Stimulated activated CD4-positive, alpha-beta T cell treated with anti-CD3 and anti-CD28 coated beads, TNF-alpha, amount 100 ng/mL, for 1 hour (primary cell): ENCODE results near the gene IQCC.
A peak's percentile ranks its signal among the peaks of the same experiment; 100 is the strongest.
"Not testable (repeated sequence)": the region's sequence is repeated elsewhere in the genome, so short reads cannot be mapped to it uniquely, and the experiment has no call there.

Experiments used
- DNase-seq, 3 donors: peaks; one replicate each; pipeline ENCODE4 v3.0.0-alpha.2; 2020; ENCODE audit warnings: low read depth in 3 of 3, low spot score in 1 of 3

The IQCC gene

GRCh38 chr1:32205401-32206370 is at the start of gene IQCC:
Gene IQCC (plus strand): TSS chr1:32205671. CDS start chr1:32205682, 11 bp downstream.
- peak; percentile 63 to 75 (median 70) for DNase-seq

GRCh38 chr1:32159189-32159588 is 46.3 kb upstream of the IQCC start:
- DNase-seq = no peak

DNA sequence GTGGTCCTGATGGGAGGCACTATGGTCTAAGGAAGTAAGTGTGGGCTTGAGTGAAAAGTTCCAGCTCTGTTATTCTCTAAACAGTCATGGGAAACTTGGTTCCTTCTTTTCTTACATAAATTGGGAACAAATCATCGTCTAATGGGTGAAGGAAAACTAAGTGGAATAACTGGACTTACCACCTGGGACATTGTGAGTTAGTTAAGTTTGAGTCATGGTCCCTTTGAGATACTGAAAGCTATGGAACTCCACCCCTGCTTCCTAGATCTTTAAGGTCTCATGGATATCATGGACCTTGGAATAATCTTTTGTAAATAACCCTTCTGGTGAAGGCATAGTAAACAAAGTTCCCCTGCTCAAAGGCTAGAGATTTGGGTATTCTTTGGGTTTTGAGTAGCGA is 42.1 kb upstream of the IQCC start:
- DNase-seq = no peak

DNA sequence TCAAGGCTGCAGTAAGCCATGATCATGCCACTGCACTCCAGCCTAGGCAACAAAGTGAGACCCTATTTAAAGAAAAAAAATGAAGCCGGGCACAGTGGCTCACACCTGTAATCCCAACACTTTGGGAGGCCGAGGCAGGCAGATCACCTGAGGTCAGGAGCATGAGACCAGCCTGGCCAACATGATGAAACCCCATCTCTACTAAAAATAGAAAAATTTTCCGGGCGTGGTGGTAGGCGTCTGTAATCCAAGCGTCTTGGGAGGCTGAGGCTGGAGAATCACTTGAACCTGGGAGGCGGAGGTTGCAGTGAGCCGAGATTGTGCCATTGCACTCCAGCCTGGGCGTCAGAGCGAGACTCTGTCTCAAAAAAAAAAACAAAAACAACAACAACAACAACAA is 39.8 kb upstream of the IQCC start:
- DNase-seq = not testable (repeated sequence)

GRCh38 chr1:32170991-32171390 is 34.5 kb upstream of the IQCC start:
- DNase-seq = no peak

DNA sequence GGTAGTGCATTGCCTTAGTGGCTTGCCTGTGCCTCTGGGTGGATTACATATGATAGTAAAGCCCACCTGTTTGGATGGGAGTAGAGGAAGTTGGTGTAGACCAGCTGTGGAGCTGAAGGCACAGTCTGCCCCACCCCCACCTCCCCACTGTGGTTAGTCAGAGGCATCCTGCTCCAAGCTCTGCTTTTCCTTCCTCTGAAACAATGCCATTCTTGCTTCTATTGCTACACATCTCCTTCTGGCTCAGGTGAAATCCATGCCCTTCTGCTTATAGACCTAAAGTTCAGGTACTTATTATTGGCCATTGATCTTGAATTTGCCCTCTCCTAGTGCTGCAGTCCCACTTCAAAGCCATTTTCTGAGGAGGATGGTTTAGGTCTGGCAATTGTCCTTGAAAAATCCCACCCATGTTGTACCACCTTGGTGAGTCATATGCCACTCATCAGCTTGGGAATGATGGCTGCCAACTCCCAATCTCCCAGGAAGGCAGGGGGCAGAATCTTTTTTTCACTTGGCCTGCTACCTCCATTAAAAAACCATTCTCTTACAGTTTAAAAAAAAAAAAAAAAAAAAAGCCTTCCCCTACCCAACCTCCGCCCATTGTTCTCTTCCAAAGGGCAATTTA is 32.7 kb upstream of the IQCC start:
- no peak for DNase-seq

GRCh38 chr1:32178380-32179192 is 26.9 kb upstream of the IQCC start:
- no peak for DNase-seq

DNA sequence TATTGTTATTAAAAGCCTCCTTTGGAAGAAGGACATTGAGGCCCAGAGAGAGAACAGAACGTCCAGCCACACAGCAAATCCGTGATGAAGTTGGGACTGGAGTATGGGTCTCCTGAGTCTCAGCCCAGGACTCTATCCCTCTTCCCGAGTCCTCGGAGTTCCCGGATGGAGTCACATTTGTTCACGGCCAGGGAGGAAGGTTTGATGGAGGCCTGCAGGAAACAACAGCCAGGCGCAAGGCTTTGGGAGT is 26.4 kb upstream of the IQCC start:
- no peak for DNase-seq

DNA sequence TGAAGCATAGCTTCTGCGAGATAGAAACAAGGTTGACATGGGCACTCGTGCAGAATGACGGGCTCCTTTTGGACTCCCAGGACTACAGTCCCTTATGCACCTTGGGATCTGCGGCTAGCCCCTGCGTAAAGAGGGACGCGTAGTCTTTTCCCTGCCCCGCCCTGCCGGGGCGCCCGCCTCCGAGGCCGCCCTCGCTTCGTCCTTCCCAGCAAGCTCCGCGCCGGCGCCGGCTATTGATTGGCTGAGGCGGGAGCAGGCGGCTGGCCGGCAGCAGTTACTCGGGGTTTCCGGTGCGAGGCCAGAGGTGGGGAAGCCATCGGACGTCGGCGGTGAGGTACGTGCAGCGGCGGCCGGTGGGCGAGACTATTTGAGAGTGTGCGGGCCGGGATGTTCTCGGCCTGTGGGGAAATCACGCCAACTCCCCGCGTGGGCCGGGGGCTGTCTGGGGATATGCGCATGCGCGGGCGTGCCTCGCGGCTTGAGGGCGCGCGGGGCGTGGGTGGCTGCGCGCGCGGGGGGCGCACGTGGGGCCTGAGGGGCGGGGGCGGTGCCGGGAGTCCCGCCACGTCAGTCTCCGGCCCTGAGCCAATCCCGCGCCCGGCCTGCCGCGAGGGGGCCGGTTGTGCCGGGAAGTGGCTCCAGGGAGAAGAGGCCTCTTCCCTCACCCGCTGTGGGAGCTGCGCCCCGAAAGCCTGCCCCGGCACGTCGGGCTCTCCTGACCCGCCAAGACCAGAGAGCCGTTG is 25.9 kb upstream of the IQCC start, which contains the start of gene TXLNA:
Gene TXLNA (plus strand): TSS at position 233 of the 743 bp plus-strand sequence. CDS start 671 bp downstream, outside the sequence.
- DNase-seq = peak; percentile 72 to 83 (median 76)

DNA sequence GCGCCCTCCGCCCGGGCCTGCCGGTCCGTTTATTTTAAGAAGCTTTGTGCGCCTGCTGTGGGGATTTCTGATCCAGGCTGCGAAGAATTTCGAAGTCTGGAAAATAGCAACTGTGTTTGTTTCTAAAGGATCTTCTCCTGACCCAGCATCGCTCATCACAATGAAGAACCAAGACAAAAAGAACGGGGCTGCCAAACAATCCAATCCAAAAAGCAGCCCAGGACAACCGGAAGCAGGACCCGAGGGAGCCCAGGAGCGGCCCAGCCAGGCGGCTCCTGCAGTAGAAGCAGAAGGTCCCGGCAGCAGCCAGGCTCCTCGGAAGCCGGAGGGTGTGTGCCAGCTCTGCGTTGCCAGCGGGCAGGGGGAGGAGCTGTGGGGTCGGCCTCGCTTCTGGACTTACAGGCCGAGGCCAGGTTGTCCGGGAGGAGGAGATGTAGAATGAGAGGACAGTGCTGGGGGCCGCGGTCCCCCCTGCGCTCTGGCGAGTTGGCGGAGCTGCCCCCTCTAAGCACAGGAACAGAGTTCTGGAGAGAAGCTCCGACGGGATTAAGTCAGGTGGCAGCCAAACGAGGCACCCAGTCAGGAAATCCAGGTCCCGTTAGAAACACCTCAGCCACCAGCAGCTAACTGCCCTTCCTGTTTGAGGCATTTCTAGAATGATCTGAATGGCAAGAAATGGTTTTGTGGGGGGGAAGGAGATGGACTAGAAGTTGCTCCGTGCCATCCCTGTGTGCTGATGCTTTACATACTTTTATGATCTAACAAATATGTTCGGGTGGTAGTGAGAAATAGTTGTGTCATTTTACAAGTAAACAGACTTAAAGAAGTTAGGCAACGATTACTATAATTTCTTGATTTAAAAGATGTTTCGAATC is 25.0 kb upstream of the IQCC start:
- DNase-seq = no peak

- no peak for DNase-seq
Measured at GRCh38 chr1:32181065-32181464, 24.4 kb upstream of the IQCC start.

DNA sequence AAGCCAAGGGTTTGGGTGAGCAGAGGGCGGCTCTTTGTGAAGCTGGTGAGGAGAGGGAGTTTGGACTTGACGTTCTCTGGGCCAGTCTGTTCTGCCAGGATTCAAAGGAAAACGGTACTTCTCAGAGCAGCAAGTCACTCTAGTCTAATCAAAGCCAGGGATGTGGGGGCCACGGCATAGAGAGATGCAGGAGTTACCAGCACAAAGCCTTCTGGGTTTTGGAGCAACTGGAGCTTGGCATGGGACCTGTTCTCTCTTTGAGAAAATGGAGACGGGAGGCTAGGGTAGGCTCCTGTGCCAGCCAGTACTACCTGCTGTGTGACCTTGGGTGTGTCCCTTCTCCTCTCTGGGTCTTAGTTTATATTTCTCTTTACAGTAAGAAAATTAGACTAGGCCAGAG is 23.9 kb upstream of the IQCC start:
- no peak for DNase-seq

DNA sequence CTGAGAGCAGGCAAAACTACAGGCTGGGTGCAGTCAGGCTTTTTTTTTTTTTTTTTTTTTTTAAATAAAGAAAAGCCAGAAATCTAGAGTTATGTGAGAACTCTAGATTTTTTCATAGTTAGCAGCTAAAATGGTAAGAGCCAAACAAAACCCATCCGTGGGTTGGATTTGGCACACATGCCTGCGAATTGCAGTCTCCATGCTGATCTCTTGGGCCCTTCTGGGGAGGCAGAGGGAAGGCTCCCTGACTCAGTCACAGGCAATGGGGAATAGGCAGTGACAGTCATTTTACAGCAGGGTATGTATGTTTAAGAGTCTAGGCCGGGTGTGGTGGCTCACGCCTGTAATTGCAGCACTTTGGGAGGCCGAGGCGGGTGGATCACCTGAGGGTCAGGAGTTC is 23.4 kb upstream of the IQCC start:
- no peak for DNase-seq

- DNase-seq = no peak
Measured at GRCh38 chr1:32184650-32185049, 20.8 kb upstream of the IQCC start.

DNA sequence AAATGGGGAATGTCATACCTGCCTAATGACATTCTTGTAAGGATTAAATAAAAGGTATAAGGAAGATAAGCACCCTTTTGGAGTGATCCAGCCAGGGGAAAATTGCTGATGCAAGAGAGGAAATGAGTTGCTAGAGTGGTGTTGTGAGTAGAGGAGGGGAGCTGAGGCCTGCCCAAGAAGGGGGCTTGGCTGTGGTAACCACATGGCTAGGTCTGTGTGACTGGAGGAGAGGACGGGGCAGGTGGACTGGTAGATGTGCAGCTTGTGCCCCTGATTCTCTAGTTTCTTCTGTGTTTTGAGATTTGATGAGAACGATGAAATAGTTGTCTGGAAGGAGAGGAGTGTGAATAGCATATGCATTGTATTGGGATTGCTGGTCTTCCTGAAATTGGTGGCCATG is 19.4 kb upstream of the IQCC start:
- no peak for DNase-seq

DNA sequence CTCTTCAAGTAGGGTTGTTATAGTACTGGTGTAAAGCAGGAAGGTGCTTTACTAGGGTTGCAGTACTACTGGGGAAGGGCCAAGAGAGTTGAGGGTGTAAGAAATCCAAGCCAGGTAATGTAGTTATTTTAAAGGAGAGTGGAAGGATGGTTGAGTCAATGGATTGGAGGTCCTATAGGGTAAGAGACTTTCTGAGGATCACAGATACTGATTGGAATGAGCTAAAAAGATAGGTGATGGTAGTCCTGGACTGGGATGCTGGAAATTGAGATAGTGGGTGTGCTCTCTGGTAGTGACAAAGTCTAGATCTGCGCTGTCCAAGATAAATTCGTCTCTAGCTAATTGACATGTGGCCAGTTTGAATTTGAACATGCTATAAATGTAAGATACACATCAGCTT is 19.0 kb upstream of the IQCC start:
- DNase-seq = no peak

DNA sequence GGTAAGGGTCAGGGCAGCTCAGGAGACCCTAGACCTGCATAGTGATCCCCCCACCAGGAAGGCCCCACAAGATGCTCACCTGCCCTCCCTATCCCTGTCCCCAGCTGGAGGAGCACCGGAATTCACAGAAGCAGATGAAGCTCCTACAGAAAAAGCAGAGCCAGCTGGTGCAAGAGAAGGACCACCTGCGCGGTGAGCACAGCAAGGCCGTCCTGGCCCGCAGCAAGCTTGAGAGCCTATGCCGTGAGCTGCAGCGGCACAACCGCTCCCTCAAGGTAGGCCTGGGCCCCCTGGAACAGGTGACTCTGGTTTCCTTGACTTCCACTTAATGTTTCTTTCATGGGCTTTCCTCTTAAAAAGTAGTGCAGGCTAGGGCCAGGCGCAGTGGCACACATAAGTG is 17.6 kb upstream of the IQCC start:
- DNase-seq = no peak

DNA sequence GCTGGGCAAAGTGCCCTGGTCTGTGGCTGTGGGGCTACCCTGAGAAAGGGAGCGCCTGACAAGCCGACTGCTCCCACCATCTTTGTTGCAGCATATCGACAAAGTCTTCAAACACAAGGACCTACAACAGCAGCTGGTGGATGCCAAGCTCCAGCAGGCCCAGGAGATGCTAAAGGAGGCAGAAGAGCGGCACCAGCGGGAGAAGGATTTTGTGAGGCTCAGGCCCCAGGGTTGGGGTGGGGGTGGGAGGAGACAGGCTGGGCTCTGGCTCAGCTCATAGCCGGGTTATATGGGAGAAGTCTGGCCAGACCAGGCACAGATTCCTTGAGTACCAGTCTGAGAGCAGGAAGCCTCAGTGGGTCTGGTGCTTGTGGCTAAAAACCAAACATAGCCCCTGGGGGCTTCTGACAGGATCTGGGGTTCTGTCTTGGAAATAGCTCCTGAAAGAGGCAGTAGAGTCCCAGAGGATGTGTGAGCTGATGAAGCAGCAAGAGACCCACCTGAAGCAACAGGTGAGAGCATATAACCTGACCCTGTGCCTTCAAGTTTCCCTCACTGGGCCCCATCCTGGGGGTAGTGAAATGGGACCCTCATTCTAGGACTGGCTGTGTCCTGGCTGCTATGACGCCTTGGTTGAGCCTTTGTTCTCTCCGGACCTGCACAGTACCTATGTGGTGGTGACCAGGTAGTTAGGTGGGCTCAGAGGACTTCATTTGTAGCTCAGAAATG is 13.1 kb upstream of the IQCC start:
- no peak for DNase-seq

GRCh38 chr1:32194984-32195383 is 10.5 kb upstream of the IQCC start:
- no peak for DNase-seq
